Subcutaneous abdominal adipose tissue (tissue), 5 donors: ENCODE measurements around the gene PHLDB3.
"Not testable (repeated sequence)": the region's sequence is repeated elsewhere in the genome, so short reads cannot be mapped to it uniquely, and the experiment has no call there.

Source experiments
- H3K27ac ChIP-seq: one replicate; pipeline ENCODE4 v1.7.0; 2013; ENCODE audit warnings: low read depth, mild to moderate bottlenecking, inconsistent platforms, low read length, moderate library complexity
- H3K27me3 ChIP-seq, 5 donors: one replicate each; pipeline ENCODE4 v1.7.0; 2013; ENCODE audit warnings: low read length in 5 of 5, inconsistent platforms in 1 of 5; ENCODE audit not compliant: control insufficient read depth in 5 of 5, insufficient read depth in 4 of 5
- H3K36me3 ChIP-seq, 5 donors: one replicate each; pipeline ENCODE4 v1.7.0; 2013; ENCODE audit warnings: low read length in 5 of 5; ENCODE audit not compliant: control insufficient read depth in 5 of 5, insufficient read depth in 5 of 5
- H3K4me1 ChIP-seq, 5 donors: one replicate each; pipeline ENCODE4 v1.7.0; 2013; ENCODE audit warnings: low read length in 5 of 5, mild to moderate bottlenecking in 3 of 5, moderate library complexity in 1 of 5; ENCODE audit not compliant: control insufficient read depth in 5 of 5, insufficient read depth in 5 of 5
- H3K4me3 ChIP-seq, 5 donors: one replicate each; pipeline ENCODE4 v1.7.0; 2013; ENCODE audit warnings: low read length in 5 of 5, low read depth in 1 of 5
- H3K9ac ChIP-seq, 5 donors: one replicate each; pipeline ENCODE4 v1.7.0; 2013; ENCODE audit warnings: low read length in 5 of 5, mild to moderate bottlenecking in 4 of 5, moderate library complexity in 3 of 5
- H3K9me3 ChIP-seq, 5 donors: one replicate each; pipeline ENCODE4 v1.7.0; 2013; ENCODE audit warnings: low read length in 5 of 5; ENCODE audit not compliant: control insufficient read depth in 5 of 5
- donor health status: healthy.
- donor health status: healthy.
- donor health status: healthy.
- donor health status: healthy.
- donor health status: healthy.

The PHLDB3 gene

GRCh38 chr19:43512399-43512798 is 7.9 kb upstream of the PHLDB3 start:
- H3K27ac ChIP-seq, H3K9ac ChIP-seq, H3K27me3 ChIP-seq, H3K4me1 ChIP-seq, H3K4me3 ChIP-seq, H3K9me3 ChIP-seq: not testable (repeated sequence)
- H3K36me3 ChIP-seq, result peaks cover 4 to 26% (median 25%) of the 10 kb centered on the region in 5 donors

GRCh38 chr19:43511324-43511723 is 6.8 kb upstream of the PHLDB3 start:
- no peak overlapping the region for H3K9ac ChIP-seq
- H3K36me3 ChIP-seq, result peaks cover 4 to 26% (median 25%) of the 10 kb centered on the region in 5 donors
- H3K27me3 ChIP-seq, result no peaks in the 10 kb centered on the region
- H3K9me3 ChIP-seq, result no peaks in the 10 kb centered on the region
- no peaks in the 10 kb centered on the region for H3K4me1 ChIP-seq
- H3K27ac ChIP-seq, result no peak overlapping the region
- H3K4me3 ChIP-seq, result no peak overlapping the region

GRCh38 chr19:43510713-43511112 is 6.2 kb upstream of the PHLDB3 start:
- Histone ChIP-seq H3K9ac (no peak overlapping the region), H3K9me3 (no peaks in the 10 kb centered on the region), H3K27me3 (no peaks in the 10 kb centered on the region), H3K4me3 (no peak overlapping the region), H3K36me3 (peaks cover 4 to 29% (median 27%) of the 10 kb centered on the region in 5 donors), H3K27ac (no peak overlapping the region), H3K4me1 (no peaks in the 10 kb centered on the region)

DNA sequence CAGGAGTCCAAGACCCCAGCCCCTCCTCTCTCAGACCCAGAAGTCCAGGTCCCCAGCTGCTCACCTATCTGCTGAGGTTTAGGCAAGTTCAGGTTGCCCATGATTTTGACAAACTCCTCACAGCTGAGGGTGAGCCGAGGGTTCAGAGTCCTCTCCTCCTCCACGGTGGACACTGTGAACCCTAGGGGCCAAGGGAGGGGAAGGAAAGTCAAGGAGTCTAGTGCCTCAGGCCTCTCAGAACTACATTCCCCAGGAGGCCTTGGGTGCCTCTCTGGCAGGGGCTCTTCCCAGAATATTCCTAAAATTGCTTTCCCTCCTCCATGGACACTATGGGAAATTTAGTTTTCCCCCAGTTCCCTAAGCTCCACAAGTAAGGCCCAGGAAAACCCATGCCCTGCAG is 3.3 kb upstream of the PHLDB3 start:
- Histone ChIP-seq H3K27me3 (no peaks in the 10 kb centered on the region), H3K36me3 (peaks cover 4 to 29% (median 27%) of the 10 kb centered on the region in 5 donors), H3K9ac (no peak overlapping the region), H3K27ac (no peak overlapping the region), H3K4me1 (peaks cover 3 to 22% (median 20%) of the 10 kb centered on the region in 5 donors), H3K4me3 (no peak overlapping the region), H3K9me3 (no peaks in the 10 kb centered on the region)

GRCh38 chr19:43506629-43507028 is 2.1 kb upstream of the PHLDB3 start:
- Histone ChIP-seq H3K27ac (no peak overlapping the region), H3K9me3 (no peaks in the 10 kb centered on the region), H3K4me1 (peaks cover 3 to 22% (median 20%) of the 10 kb centered on the region in 5 donors)

DNA sequence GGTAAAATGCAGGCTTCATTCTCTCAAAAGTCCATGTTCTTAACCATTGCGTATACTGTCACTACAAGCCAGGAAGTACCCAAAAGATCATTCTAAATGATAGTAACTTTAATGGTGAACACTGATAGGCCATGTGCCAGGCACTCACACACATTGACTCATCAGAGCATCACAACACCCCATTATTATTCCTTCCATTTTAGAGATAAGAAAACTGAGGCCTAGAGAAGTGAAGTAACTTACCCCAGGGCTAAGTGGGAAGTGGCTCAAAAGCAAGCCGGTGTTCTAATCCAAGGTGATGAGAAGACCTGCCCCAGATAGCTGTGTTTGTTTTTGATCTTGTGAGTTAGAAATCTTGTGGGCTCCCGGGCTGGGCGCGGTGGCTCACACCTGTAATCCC is 1.4 kb upstream of the PHLDB3 start:
- H3K36me3 ChIP-seq, result peaks cover 4 to 26% (median 23%) of the 10 kb centered on the region in 5 donors
- no peak overlapping the region for H3K4me3 ChIP-seq
- peaks cover 0 to 9% (median 0%) of the 10 kb centered on the region in 5 donors for H3K27me3 ChIP-seq
- no peak overlapping the region for H3K27ac ChIP-seq
- no peaks in the 10 kb centered on the region for H3K9me3 ChIP-seq
- no peak overlapping the region for H3K9ac ChIP-seq
- peaks cover 3 to 22% (median 20%) of the 10 kb centered on the region in 5 donors for H3K4me1 ChIP-seq

More at GRCh38 chr19:43506629-43507028, 2.1 kb upstream of the PHLDB3 start:
- H3K27me3 ChIP-seq, result peaks cover 0 to 6% (median 0%) of the 10 kb centered on the region in 5 donors
- H3K36me3 ChIP-seq, result peaks cover 4 to 29% (median 27%) of the 10 kb centered on the region in 5 donors
- H3K4me3 ChIP-seq, result no peak overlapping the region
- H3K9ac ChIP-seq, result no peak overlapping the region

DNA sequence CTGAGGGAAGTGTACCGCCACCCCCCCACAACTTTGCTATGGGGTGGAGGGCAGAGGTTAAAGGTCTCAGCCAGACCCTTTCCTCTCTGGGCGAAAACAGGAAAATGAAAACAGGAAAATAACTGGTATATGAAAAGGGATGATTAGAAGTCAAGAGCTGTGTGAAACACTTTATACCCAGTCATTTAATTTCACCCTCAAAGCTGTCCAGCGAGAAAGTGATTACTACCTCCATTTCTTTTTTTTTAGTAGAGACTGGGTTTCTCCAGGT is 575 bp upstream of the PHLDB3 start:
- peaks cover 4 to 21% (median 18%) of the 10 kb centered on the region in 5 donors for H3K36me3 ChIP-seq
- no peaks in the 10 kb centered on the region for H3K9me3 ChIP-seq

GRCh38 chr19:43503501-43504425 is 783 bp downstream of the PHLDB3 start:
- H3K9ac ChIP-seq, result peak overlapping the region; percentile 46 to 95 (median 81)
- H3K9me3 ChIP-seq, result no peaks in the 10 kb centered on the region
- peaks cover 0 to 9% (median 0%) of the 10 kb centered on the region in 5 donors for H3K27me3 ChIP-seq
- H3K27ac ChIP-seq, result peak overlapping the region; percentile 57
- peaks cover 2 to 13% (median 12%) of the 10 kb centered on the region in 5 donors for H3K36me3 ChIP-seq
- H3K4me1 ChIP-seq, result peaks cover 3 to 24% (median 20%) of the 10 kb centered on the region in 5 donors
- peak overlapping the region; percentile 73 to 82 (median 81) for H3K4me3 ChIP-seq

More for the DNA sequence above, 575 bp upstream of the PHLDB3 start:
- Histone ChIP-seq H3K9ac (no peak overlapping the region), H3K4me3 (peak overlapping the region in 2 of 5 donors; percentile 73 to 81), H3K27me3 (peaks cover 0 to 9% (median 0%) of the 10 kb centered on the region in 5 donors), H3K4me1 (peaks cover 3 to 22% (median 20%) of the 10 kb centered on the region in 5 donors), H3K27ac (no peak overlapping the region)

DNA sequence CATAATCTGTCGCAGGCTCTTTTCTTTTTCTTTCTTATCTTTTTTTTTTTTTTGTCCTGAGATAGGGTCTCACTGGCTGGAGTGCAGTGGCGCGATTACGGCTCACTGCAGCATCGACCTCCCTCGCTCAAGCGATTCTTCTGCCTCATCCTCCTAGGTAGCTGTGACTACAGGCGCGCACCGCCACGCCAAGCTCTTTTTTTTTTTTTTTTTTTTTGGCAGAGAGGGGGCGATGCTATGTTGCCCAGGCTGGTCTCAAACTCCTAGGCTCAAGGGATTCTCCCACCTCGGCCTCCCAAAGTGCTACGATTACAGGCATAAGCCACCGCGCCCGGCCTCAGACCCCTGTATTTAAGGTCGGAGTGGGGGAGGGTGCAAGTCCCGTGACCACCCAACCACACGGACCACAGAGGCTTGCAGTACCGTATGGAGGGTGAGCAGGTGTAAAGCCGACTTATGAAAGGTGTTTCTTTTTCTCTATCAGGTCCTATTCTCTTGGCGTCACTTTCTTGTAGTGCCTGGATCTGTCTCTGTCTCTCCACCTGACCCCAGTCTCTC is 2.0 kb downstream of the PHLDB3 start:
- Histone ChIP-seq H3K4me3 (no peak overlapping the region), H3K4me1 (peaks cover 3 to 25% (median 22%) of the 10 kb centered on the region in 5 donors), H3K27me3 (peaks cover 0 to 9% (median 0%) of the 10 kb centered on the region in 5 donors), H3K9me3 (no peaks in the 10 kb centered on the region), H3K9ac (no peak overlapping the region), H3K27ac (no peak overlapping the region), H3K36me3 (peaks cover 0 to 4% (median 3%) of the 10 kb centered on the region in 5 donors)
